Neural cell (in vitro differentiated cells): Measurements from ENCODE around the gene CAPN10.

Source experiments
- MXI1 ChIP-seq: fragments of 450-650 bp; conservative IDR thresholded peaks from 2 replicates; pipeline ENCODE4 v1.6.1; 2014; ENCODE audit warnings: antibody characterized with exemption, mild to moderate bottlenecking; ENCODE audit not compliant: poor library complexity, severe bottlenecking
- SMC3 ChIP-seq: fragments of 450-650 bp; conservative IDR thresholded peaks from 2 replicates; pipeline ENCODE4 v1.6.1; 2014; ENCODE audit warnings: antibody characterized with exemption, mild to moderate bottlenecking, moderate library complexity; ENCODE audit not compliant: poor library complexity
- TF ChIP-seq, protein P1 (sequence below): fragments of 450-650 bp; IDR thresholded peaks from 2 replicates; pipeline ENCODE4 v1.5.1; 2014; ENCODE audit warnings: antibody characterized with exemption, mild to moderate bottlenecking, moderate library complexity; ENCODE audit not compliant: poor library complexity, severe bottlenecking
- TF ChIP-seq, protein P2 (sequence below): IDR thresholded peaks from 2 replicates; pipeline ENCODE4 v1.6.1; 2012; ENCODE audit warnings: borderline replicate concordance

DNA sequence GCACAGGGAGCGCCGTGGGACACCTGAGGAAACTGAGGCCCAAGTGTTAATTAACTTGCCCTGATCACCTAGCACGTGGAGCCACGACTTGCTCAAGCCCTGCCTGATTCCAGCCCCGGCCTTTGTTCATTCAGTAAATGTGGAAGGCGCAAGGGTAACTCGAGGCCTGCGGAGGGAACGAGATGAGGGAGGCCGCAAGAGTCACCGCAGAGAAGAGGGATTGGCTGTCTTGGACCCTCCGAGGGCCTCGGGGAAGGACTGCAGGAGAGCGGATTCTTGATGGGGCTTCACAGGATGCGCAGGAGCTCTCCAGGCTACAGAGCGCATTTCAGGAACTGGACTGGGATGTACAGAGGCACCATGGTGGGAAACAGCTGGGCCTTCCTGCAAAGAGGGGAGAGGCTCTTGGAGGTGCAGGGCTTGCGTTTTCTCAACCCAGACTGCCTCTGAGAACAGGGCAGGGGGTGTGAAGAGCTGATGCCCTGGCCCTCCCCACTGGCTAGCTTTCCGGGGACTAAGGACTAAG, 28.2 kb upstream of the CAPN10 start:
- TF ChIP-seq, protein P1, sequence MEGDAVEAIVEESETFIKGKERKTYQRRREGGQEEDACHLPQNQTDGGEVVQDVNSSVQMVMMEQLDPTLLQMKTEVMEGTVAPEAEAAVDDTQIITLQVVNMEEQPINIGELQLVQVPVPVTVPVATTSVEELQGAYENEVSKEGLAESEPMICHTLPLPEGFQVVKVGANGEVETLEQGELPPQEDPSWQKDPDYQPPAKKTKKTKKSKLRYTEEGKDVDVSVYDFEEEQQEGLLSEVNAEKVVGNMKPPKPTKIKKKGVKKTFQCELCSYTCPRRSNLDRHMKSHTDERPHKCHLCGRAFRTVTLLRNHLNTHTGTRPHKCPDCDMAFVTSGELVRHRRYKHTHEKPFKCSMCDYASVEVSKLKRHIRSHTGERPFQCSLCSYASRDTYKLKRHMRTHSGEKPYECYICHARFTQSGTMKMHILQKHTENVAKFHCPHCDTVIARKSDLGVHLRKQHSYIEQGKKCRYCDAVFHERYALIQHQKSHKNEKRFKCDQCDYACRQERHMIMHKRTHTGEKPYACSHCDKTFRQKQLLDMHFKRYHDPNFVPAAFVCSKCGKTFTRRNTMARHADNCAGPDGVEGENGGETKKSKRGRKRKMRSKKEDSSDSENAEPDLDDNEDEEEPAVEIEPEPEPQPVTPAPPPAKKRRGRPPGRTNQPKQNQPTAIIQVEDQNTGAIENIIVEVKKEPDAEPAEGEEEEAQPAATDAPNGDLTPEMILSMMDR: no peak
- TF ChIP-seq MXI1 (no peak), SMC3 (no peak)
- TF ChIP-seq, protein P2, sequence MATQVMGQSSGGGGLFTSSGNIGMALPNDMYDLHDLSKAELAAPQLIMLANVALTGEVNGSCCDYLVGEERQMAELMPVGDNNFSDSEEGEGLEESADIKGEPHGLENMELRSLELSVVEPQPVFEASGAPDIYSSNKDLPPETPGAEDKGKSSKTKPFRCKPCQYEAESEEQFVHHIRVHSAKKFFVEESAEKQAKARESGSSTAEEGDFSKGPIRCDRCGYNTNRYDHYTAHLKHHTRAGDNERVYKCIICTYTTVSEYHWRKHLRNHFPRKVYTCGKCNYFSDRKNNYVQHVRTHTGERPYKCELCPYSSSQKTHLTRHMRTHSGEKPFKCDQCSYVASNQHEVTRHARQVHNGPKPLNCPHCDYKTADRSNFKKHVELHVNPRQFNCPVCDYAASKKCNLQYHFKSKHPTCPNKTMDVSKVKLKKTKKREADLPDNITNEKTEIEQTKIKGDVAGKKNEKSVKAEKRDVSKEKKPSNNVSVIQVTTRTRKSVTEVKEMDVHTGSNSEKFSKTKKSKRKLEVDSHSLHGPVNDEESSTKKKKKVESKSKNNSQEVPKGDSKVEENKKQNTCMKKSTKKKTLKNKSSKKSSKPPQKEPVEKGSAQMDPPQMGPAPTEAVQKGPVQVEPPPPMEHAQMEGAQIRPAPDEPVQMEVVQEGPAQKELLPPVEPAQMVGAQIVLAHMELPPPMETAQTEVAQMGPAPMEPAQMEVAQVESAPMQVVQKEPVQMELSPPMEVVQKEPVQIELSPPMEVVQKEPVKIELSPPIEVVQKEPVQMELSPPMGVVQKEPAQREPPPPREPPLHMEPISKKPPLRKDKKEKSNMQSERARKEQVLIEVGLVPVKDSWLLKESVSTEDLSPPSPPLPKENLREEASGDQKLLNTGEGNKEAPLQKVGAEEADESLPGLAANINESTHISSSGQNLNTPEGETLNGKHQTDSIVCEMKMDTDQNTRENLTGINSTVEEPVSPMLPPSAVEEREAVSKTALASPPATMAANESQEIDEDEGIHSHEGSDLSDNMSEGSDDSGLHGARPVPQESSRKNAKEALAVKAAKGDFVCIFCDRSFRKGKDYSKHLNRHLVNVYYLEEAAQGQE: no peak
